Transverse colon (tissue), 3 donors: Measurements from ENCODE around the gene TDRD7.

ENCODE experiments used
- CTCF ChIP-seq, 5 experiments: fragments of 200-600 bp in 3 of 5; fragments of 450-650 bp in 2 of 5; sonication (generic) in 3 of 5; IDR thresholded peaks; 1 replicate in 2 of 5; 2 replicates in 3 of 5; pipeline ENCODE4 v1.5.1; 2016 to 2017; ENCODE audit warnings: antibody characterized with exemption in 5 of 5, inconsistent platforms in 3 of 5, mild to moderate bottlenecking in 2 of 5, moderate library complexity in 1 of 5
- POLR2A ChIP-seq: fragments of 450-650 bp; IDR thresholded peaks from one replicate; pipeline ENCODE4 v1.6.1; 2016; ENCODE audit warnings: antibody characterized with exemption, mild to moderate bottlenecking, moderate library complexity

GRCh38 chr9:97390791-97391406, 21.0 kb upstream of the TDRD7 start:
- TF ChIP-seq POLR2A (no peak), CTCF (IDR thresholded peaks at IDR 0.05) (no peak)
